Measurements from ENCODE around the gene AEBP1. TPM values are rescaled to one million over a fixed set of nuclear protein-coding genes. Genes with fewer than 3 reads are reported as not detected.

Gene AEBP1
- total and polyA plus RNA-seq, 9 of the 15 experiments (the other 6 are each of a cell fraction or from before 2014, with no cell fraction given): 0.03 to 0.78 (median 0.30) TPM; not detected in 2

GRCh38 chr7:44131173-44132029, 27.3 kb downstream of the AEBP1 start (continued):
- TF ChIP-seq UBTF (IDR thresholded peaks at IDR 0.05; ENCODE audit: borderline replicate concordance in 1 of 2, low read depth in 2 of 2, low read length in 2 of 2): no peak
- no peak for TF ChIP-seq ZNF316 (IDR thresholded peaks at IDR 0.05)
- no peak for TF ChIP-seq RBM22 (IDR thresholded peaks at IDR 0.05; ENCODE audit: low read depth, low read length, poor library complexity, severe bottlenecking)
- no peak for TF ChIP-seq ZNF197 (CRISPR knock-in tag; IDR thresholded peaks at IDR 0.05; ENCODE audit: low read depth)
- TF ChIP-seq SRSF7 (optimal IDR thresholded peaks at IDR 0.05; ENCODE audit: low read depth, low read length): no peak
- peak; percentile 38; the same call in 1 of the 2 replicates for TF ChIP-seq MAX (CRISPR knock-in tag; IDR thresholded peaks at IDR 0.05)
- peak; percentile 66 for TF ChIP-seq REST (IDR thresholded peaks at IDR 0.05; ENCODE audit: borderline replicate concordance)
- no peak for TF ChIP-seq REST (CRISPR knock-in tag; IDR thresholded peaks at IDR 0.05; ENCODE audit: low read depth)
- peak; percentile 53; the same call in 1 of the 2 replicates for TF ChIP-seq SMC3 (conservative IDR thresholded peaks at IDR 0.05; ENCODE audit: insufficient read depth, low read depth, low read length)
- TF ChIP-seq ZNF511 (CRISPR knock-in tag; IDR thresholded peaks at IDR 0.05): no peak
- no peak for TF ChIP-seq SIRT6 (IDR thresholded peaks at IDR 0.05; ENCODE audit: low read depth, low read length)
- peak; percentile 69 to 76 (median 72) for TF ChIP-seq CTCF (IDR thresholded peaks at IDR 0.05 in 2 of 3, conservative IDR thresholded peaks at IDR 0.05 in 1 of 3; ENCODE audit: insufficient read depth in 2 of 3, low read depth in 1 of 3, low read length in 3 of 3)
- no peak for TF ChIP-seq POLR2A (conservative IDR thresholded peaks at IDR 0.05)
